Tibial artery (tissue), 4 donors: ENCODE measurements around the gene ZC3H13.
"Not testable (repeated sequence)": the region's sequence is repeated elsewhere in the genome, so short reads cannot be mapped to it uniquely, and the experiment has no call there.

ENCODE experiments used
- DNase-seq, 2 donors: peaks; one replicate each; pipeline ENCODE4 v3.0.0-alpha.2; 2019
- H3K27ac ChIP-seq, 2 donors: fragments of 200-600 bp; sonication (generic) in 1 of 2; 1 replicate in 1 of 2; 2 replicates in 1 of 2; pipeline ENCODE4 v1.5.1; 2018 to 2019; ENCODE audit warnings: mild to moderate bottlenecking in 1 of 2
- H3K27me3 ChIP-seq, 2 donors: fragments of 200-600 bp; sonication (generic) in 1 of 2; one replicate each; pipeline versions ENCODE4 v1.5.1 to v1.6.0; 2016 to 2019
- H3K36me3 ChIP-seq, 3 donors: fragments of 200-600 bp; sonication (generic) in 2 of 3; one replicate each; pipeline ENCODE4 v1.5.1; 2016 to 2019; ENCODE audit warnings: mild to moderate bottlenecking in 2 of 3
- H3K4me1 ChIP-seq, 4 donors: fragments of 200-600 bp; sonication (generic) in 2 of 4; 1 replicate in 3 of 4; 2 replicates in 1 of 4; pipeline ENCODE4 v1.5.1; 2016 to 2019
- H3K4me3 ChIP-seq, 2 donors: fragments of 200-600 bp; sonication (generic) in 1 of 2; 1 replicate in 1 of 2; 2 replicates in 1 of 2; pipeline ENCODE4 v1.5.1; 2018 to 2019; ENCODE audit warnings: mild to moderate bottlenecking in 2 of 2
- H3K9me3 ChIP-seq, 3 donors: fragments of 200-600 bp; sonication (generic) in 1 of 3; one replicate each; pipeline ENCODE4 v1.5.1; 2016 to 2019
- intact Hi-C: fragments of 100-400 bp; cut with DNase I; formaldehyde crosslinking; loops from one replicate; pipeline ENCODE4 v1.15.0; 2023; ENCODE audit warnings: low total_unique reads
- TF ChIP-seq, protein P1 (sequence below), 2 experiments: fragments of 200-600 bp in 1 of 2; fragments of 450-650 bp in 1 of 2; IDR thresholded peaks; one replicate each; pipeline ENCODE4 v1.5.1; 2017 to 2019; ENCODE audit warnings: antibody characterized with exemption in 2 of 2, mild to moderate bottlenecking in 1 of 2, moderate library complexity in 1 of 2

ZC3H13 gene

GRCh38 chr13:45994752-45995151 is 57.8 kb downstream of the ZC3H13 start:
- no peaks in the 10 kb centered on the region for H3K9me3 ChIP-seq
- H3K4me1 ChIP-seq: peaks cover 0 to 11% (median 2%) of the 10 kb centered on the region in 4 donors
- no peak overlapping the region for H3K27ac ChIP-seq
- DNase-seq: no peak
- no peaks in the 10 kb centered on the region for H3K27me3 ChIP-seq
- peaks cover 7 to 14% (median 9%) of the 10 kb centered on the region in 3 donors for H3K36me3 ChIP-seq
- intact Hi-C loops: no loop called here
- H3K4me3 ChIP-seq: no peak overlapping the region
- TF ChIP-seq, protein P1, sequence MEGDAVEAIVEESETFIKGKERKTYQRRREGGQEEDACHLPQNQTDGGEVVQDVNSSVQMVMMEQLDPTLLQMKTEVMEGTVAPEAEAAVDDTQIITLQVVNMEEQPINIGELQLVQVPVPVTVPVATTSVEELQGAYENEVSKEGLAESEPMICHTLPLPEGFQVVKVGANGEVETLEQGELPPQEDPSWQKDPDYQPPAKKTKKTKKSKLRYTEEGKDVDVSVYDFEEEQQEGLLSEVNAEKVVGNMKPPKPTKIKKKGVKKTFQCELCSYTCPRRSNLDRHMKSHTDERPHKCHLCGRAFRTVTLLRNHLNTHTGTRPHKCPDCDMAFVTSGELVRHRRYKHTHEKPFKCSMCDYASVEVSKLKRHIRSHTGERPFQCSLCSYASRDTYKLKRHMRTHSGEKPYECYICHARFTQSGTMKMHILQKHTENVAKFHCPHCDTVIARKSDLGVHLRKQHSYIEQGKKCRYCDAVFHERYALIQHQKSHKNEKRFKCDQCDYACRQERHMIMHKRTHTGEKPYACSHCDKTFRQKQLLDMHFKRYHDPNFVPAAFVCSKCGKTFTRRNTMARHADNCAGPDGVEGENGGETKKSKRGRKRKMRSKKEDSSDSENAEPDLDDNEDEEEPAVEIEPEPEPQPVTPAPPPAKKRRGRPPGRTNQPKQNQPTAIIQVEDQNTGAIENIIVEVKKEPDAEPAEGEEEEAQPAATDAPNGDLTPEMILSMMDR (IDR thresholded peaks at IDR 0.05): no peak

DNA sequence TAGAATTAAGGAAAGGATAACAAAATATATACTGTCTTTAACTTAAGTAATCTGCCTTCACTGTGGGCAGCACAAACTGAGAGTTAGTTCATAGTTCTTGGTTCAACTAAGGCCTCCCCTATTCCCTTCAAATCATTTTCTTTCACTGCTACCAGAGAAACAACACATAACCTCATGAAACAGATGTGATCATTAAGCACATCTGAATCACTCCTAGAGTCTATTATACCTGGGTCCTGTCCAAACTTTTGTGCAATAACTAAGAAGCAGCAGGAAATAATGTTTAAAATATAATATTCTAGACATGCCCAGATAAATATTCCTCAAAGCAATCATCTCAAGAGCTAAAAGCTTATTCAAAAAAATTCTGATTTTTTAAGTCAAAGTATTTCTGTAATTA is 62.9 kb downstream of the ZC3H13 start:
- Histone ChIP-seq H3K4me1 (peaks cover 0 to 17% (median 3%) of the 10 kb centered on the region in 4 donors), H3K27me3 (no peaks in the 10 kb centered on the region), H3K36me3 (peaks cover 24 to 40% (median 39%) of the 10 kb centered on the region in 3 donors), H3K4me3 (no peak overlapping the region), H3K9me3 (no peaks in the 10 kb centered on the region), H3K27ac (peak overlapping the region; percentile 28 to 42)
- intact Hi-C loops: no loop called here
- TF ChIP-seq, protein P1 (IDR thresholded peaks at IDR 0.05): no peak
- no peak for DNase-seq

GRCh38 chr13:45981127-45981526 is 71.4 kb downstream of the ZC3H13 start:
- DNase-seq, H3K9me3 ChIP-seq, H3K4me1 ChIP-seq, H3K27ac ChIP-seq, intact Hi-C loops, H3K27me3 ChIP-seq, H3K4me3 ChIP-seq: not testable (repeated sequence)
- H3K36me3 ChIP-seq: peaks cover 19 to 35% (median 31%) of the 10 kb centered on the region in 3 donors

- Histone ChIP-seq H3K4me3 (no peak overlapping the region), H3K27me3 (no peaks in the 10 kb centered on the region), H3K4me1 (no peaks in the 10 kb centered on the region), H3K36me3 (peaks cover 41 to 67% (median 50%) of the 10 kb centered on the region in 3 donors), H3K9me3 (no peaks in the 10 kb centered on the region), H3K27ac (no peak overlapping the region)
- TF ChIP-seq, protein P1 (IDR thresholded peaks at IDR 0.05): no peak
- no peak for DNase-seq
- intact Hi-C loops: no loop called here
Measured at GRCh38 chr13:45975337-45975736, 77.2 kb downstream of the ZC3H13 start.

- intact Hi-C loops: no loop called here
- H3K36me3 ChIP-seq: peaks cover 45 to 71% (median 56%) of the 10 kb centered on the region in 3 donors
Measured at GRCh38 chr13:45974500-45974899, 78.0 kb downstream of the ZC3H13 start.

GRCh38 chr13:45967589-45967988 is 85.0 kb downstream of the ZC3H13 start:
- Histone ChIP-seq H3K9me3 (no peaks in the 10 kb centered on the region), H3K27ac (no peak overlapping the region), H3K36me3 (peaks cover 66 to 83% (median 76%) of the 10 kb centered on the region in 3 donors), H3K27me3 (no peaks in the 10 kb centered on the region), H3K4me3 (no peak overlapping the region), H3K4me1 (no peaks in the 10 kb centered on the region)
- no peak for DNase-seq
- TF ChIP-seq, protein P1 (IDR thresholded peaks at IDR 0.05): no peak
- intact Hi-C loops: no loop called here

More at GRCh38 chr13:45974500-45974899, 78.0 kb downstream of the ZC3H13 start:
- H3K27ac ChIP-seq: no peak overlapping the region
- TF ChIP-seq, protein P1 (IDR thresholded peaks at IDR 0.05): no peak
- H3K4me1 ChIP-seq: no peaks in the 10 kb centered on the region
- no peaks in the 10 kb centered on the region for H3K9me3 ChIP-seq
- H3K27me3 ChIP-seq: no peaks in the 10 kb centered on the region
- H3K4me3 ChIP-seq: no peak overlapping the region
- DNase-seq: no peak
